Retinal pigment epithelial cell (primary cell): ENCODE results near the gene TRMT61A.

Source experiments
- DNase-seq: peaks from one replicate; pipeline ENCODE4 v3.0.0-alpha.2; 2010; ENCODE audit warnings: low read depth
- H3K4me3 ChIP-seq: 2 replicates; pipeline ENCODE4 v1.5.1; 2011; ENCODE audit warnings: mild to moderate bottlenecking, low read length, control low read depth, moderate library complexity
- TF ChIP-seq, protein P1 (sequence below): conservative IDR thresholded peaks from 2 replicates; pipeline ENCODE4 v1.5.1; 2011; ENCODE audit warnings: low read depth, low read length, control low read depth, inconsistent platforms

The TRMT61A gene

DNA sequence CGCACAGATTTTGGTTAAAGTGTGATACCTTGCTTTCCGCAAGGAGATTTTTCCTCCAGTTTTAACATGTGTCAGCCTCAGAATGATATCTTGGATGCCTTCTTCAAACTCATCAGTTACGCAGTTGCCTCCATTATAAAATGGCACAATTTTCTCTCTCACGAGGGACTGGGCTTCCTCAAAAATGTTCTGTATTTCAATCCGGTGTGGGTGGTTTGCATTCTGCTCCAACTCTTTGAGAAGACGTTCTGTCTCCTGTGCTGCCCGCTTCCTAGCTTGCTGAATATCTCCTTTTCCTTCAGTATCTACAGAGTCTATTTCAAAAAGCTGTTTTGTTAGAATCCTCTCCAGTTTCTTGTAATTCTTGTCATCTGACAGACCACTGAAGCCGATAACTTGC is 31.7 kb downstream of the TRMT61A start:
- TF ChIP-seq, protein P1, sequence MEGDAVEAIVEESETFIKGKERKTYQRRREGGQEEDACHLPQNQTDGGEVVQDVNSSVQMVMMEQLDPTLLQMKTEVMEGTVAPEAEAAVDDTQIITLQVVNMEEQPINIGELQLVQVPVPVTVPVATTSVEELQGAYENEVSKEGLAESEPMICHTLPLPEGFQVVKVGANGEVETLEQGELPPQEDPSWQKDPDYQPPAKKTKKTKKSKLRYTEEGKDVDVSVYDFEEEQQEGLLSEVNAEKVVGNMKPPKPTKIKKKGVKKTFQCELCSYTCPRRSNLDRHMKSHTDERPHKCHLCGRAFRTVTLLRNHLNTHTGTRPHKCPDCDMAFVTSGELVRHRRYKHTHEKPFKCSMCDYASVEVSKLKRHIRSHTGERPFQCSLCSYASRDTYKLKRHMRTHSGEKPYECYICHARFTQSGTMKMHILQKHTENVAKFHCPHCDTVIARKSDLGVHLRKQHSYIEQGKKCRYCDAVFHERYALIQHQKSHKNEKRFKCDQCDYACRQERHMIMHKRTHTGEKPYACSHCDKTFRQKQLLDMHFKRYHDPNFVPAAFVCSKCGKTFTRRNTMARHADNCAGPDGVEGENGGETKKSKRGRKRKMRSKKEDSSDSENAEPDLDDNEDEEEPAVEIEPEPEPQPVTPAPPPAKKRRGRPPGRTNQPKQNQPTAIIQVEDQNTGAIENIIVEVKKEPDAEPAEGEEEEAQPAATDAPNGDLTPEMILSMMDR: no peak
- H3K4me3 ChIP-seq: peak overlapping the region; percentile 89
- no peak for DNase-seq

DNA sequence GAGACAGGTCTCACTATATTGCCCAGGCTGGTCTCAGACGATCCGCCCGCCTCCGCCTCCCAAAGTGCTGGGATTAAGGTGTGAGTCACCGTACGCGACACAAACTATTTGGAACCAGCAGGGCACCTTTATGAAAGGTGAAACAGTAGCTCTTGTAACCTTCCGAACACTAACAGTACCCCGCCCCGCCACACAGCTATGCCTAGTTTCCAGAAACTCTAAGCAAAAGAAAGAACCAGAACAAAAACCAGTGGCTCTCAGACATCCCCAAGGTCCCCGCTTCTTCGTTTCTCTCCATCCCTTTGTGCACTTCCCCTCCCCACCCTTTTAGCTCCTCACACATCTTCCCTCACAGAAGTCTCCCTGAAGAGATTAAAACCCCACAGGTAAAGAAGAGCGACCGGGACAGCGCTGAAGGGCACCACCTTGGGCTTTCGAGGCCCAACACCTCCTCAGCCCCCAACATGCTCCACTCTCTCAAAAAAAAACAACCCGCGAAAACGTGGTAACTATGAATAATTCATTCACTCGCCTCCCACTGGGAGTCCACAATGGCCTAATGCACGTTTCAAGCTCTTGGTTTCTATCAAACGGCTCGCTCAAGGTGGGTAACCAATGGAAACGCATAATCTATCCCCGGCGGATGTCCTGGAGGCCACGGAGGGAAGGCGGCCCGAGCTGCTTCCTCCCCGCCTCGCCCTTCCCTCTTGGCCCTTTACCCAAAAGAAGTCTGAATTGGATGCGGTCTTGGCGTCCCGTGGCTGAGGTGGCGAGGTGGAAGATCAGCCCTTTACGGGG is 32.6 kb downstream of the TRMT61A start:
- DNase-seq: no peak
- H3K4me3 ChIP-seq: peak overlapping the region; percentile 89

DNA sequence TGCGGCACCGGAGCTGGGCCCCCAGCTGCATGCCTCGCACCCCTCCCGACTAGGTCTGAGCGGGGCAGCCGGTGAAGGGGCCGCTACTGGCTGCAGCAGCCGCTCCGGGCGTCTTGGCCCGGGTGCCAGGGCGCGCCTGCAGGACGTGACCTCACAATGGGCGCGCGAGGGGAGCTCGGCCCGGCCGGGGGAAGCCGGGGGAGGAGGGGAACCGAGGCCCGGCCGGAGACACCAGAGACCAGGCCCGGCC is 33.1 kb downstream of the TRMT61A start:
- H3K4me3 ChIP-seq: peak overlapping the region; percentile 89
- TF ChIP-seq, protein P1: no peak
- no peak for DNase-seq

More for the DNA sequence above, 32.6 kb downstream of the TRMT61A start:
- TF ChIP-seq, protein P1: no peak

DNA sequence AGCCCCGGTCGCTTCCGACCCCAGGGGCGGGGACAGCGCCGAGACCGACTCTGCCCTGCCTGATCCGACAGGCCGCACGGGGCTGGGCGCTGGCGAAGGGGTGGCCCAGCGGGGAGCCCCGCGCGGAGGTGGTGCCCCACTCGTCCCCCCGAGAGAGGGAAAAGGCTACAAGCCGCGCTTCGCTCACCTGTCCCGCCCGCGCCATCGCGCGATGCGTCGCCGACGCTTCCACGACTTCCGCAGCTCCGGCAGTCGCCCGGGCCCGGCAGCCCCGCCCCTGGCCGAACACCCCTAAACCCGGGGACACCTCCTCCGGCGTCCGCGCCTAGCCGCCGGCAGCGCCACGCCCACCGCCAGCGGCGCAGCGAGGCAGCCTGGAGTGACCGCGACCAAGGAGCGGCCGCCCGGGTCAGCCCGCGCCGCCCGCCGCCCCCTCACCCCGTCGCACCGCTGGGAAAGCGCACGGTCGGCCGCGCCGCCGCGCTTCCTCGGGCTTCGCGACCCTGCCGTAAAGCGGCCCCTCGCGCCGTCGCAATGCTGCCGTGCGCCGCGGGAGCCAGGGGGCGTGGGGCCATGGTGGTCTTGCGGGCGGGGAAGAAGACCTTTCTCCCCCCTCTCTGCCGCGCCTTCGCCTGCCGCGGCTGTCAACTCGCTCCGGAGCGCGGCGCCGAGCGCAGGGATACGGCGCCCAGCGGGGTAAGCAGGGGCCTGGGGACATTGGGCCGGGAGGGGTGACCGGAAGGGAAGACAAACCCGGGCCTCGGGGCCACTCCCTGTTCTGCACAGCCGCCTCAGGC is 33.6 kb downstream of the TRMT61A start, which contains the start of the genes BAG5 and COA8:
TSS of gene BAG5 (minus strand) at position 229 of the 797 bp plus-strand sequence. CDS start 1,493 bp downstream, outside the sequence.
TSS of gene COA8 (plus strand) at position 532 of the 797 bp plus-strand sequence. CDS start at position 574, 42 bp downstream.
- H3K4me3 ChIP-seq: peak within 1 kb of the TSS; percentile 89
- TF ChIP-seq, protein P1: no peak
- DNase-seq: no peak

DNA sequence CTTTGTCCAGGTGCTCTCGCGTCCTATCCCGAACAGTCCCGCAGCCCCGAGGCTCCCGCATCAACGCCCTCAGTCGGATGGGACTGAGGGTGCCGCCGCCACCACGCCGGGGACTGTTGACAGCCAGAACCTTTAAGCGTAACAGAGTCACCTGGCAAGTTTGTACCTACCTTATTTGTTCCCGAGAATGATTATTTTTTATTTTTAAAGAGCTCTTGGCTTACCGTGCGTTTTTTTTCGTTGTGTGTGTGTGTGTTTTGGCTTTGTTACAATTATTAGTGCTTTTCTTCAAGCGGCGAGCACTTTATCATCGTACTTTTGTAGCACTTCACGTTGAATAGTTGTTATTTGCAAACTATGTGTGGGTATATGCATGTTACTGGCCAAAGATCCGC is 34.2 kb downstream of the TRMT61A start:
- peak overlapping the region; percentile 89 for H3K4me3 ChIP-seq
- TF ChIP-seq, protein P1: no peak
- DNase-seq: no peak

DNA sequence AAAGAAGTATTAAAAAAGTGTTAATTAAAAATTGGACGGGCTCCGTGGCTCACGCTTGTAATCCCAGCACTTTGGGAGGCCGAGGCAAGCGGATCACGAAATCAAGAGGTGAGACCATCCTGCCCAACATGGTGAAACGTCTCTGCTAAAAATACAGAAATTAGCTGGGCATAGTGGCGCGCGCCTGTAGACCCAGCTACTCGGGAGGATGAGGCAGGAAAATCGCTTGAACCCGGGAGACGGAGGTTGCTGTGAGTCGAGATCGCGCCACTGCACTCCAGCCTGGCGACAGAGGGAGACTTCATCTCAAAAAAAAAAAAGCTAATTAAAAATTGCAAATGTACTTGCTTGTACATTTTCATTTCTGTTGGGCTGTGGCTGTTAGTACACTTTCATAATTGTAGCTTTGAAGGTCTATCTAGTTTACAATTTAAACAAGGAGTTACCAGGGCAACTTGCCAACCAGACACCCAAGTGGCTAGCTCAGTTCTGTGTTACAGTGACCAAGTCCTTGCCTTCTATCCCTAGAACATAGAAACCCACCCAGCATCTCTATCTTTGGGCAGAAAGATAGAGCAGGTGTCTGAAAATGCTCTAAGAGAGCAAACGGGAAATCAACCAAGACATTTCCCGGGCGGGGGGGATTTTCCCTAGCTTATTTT is 35.0 kb downstream of the TRMT61A start:
- TF ChIP-seq, protein P1: no peak
- H3K4me3 ChIP-seq: peak overlapping the region; percentile 89
- DNase-seq: no peak
